ENCODE data around the gene PCSK7.

DNA sequence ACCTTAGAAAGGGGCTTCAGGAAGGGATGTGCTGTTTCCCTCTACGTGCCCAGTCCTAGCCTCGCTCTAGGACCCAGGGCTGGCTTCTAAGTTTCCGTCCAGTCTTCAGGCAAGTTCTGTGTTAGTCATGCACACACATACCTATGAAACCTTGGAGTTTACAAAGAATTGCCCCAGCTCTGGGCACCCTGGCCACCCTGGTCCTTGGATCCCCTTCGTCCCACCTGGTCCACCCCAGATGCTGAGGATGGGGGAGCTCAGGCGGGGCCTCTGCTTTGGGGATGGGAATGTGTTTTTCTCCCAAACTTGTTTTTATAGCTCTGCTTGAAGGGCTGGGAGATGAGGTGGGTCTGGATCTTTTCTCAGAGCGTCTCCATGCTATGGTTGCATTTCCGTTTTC is 34.9 kb downstream of the PCSK7 start:
- TF ChIP-seq CTCF (IDR thresholded peaks at IDR 0.05) (no peak), POLR2AphosphoS5 (IDR thresholded peaks at IDR 0.05) (no peak), POLR2A (IDR thresholded peaks at IDR 0.05) (no peak)
